ENCODE results near the gene UGGT1.
A peak's percentile ranks its signal among the peaks of the same experiment; 100 is the strongest.

Gene UGGT1

GRCh38 chr2:128090945-128091725, at the start of gene UGGT1:
TSS of gene UGGT1 (plus strand) at chr2:128091200. CDS start at chr2:128091358, 158 bp downstream.
- peak within 1 kb of the TSS; percentile 99 to 100 for H3K4me3 ChIP-seq (replicated peaks in 1 of 2; ENCODE audit: low read depth in 2 of 2, low read length in 2 of 2)
- no peak for TF ChIP-seq CTCF (IDR thresholded peaks at IDR 0.05; ENCODE audit: low read depth, low read length)

DNA sequence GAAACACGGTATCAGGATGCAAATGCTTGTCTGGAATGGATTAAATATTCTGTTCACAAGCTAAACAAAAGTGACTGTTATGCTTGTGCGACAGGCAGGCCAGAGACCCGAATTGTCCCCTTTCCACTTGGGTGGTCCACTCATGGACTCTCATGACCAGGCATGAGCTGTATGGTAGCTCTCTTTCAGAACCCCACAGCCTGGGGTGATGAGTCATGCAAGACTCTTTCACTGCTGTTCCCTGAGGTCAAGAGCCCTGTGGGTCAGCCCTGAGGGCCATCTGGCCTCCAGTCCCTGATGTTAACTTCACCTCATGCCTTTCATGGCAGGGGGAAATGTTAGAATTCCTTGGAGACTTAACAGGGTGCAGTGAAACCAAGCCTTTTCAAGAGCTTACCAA, 49.4 kb upstream of the UGGT1 start:
- DNase-seq (ENCODE audit: low read depth in 2 of 2): no peak
- no peak for TF ChIP-seq CTCF (IDR thresholded peaks at IDR 0.05; ENCODE audit: low read depth, low read length)
- H3K4me3 ChIP-seq (replicated peaks in 1 of 2; ENCODE audit: low read depth in 2 of 2, low read length in 2 of 2): no peak overlapping the region

More at GRCh38 chr2:128090945-128091725, at the start of gene UGGT1:
- DNase-seq (ENCODE audit: low read depth in 2 of 2): peak; percentile 98 to 99

DNA sequence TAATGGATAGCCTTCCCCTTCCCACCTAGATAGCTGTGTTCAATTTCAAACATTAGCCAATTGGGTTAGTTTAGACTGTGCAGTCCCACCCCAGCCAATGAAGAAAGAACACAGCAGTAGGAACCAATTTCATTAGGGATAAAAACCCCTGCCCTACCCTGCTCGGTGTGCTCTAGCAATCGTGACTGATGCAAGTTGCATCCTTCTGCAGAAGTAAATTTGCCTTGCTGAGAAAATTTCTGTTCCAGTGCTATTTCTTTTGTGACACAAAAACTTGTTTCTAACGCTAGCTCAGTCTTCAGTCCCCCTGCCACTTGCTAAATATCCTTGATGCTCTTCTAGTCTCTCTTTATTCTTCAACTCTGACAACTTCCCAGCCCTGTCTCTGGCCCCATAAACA, 48.0 kb upstream of the UGGT1 start:
- TF ChIP-seq CTCF (IDR thresholded peaks at IDR 0.05; ENCODE audit: low read depth, low read length): no peak
- no peak overlapping the region for H3K4me3 ChIP-seq (replicated peaks in 1 of 2; ENCODE audit: low read depth in 2 of 2, low read length in 2 of 2)
- no peak for DNase-seq (ENCODE audit: low read depth in 2 of 2)

- H3K4me3 ChIP-seq (replicated peaks in 1 of 2; ENCODE audit: low read depth in 2 of 2, low read length in 2 of 2): no peak overlapping the region
- DNase-seq (ENCODE audit: low read depth in 2 of 2): no peak
- TF ChIP-seq CTCF (IDR thresholded peaks at IDR 0.05; ENCODE audit: low read depth, low read length): no peak
Observed at GRCh38 chr2:128053331-128053730, 37.7 kb upstream of the UGGT1 start.

GRCh38 chr2:128054104-128054885, 36.7 kb upstream of the UGGT1 start:
- TF ChIP-seq CTCF (IDR thresholded peaks at IDR 0.05; ENCODE audit: low read depth, low read length): no peak
- DNase-seq (ENCODE audit: low read depth in 2 of 2): no peak
- H3K4me3 ChIP-seq (replicated peaks in 1 of 2; ENCODE audit: low read depth in 2 of 2, low read length in 2 of 2): no peak overlapping the region

DNA sequence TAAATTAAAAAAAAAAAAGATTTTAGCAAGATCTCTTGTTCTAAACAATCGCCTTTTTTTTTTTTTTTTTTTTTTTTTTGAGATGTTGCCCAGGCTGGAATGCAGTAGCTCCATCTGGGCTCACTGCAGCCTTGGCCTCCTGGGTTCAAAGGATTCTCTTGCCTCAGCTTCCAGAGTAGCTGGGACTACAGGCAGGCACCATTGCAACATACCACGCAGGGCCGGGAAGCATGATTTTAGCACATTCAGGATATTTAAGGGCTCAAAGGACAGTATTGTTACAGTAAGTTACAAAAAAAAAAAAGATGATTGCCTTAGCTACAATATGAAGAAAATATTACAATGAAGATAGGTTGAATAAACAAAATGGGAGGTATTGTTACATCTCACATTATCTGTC, 33.7 kb upstream of the UGGT1 start:
- no peak for TF ChIP-seq CTCF (IDR thresholded peaks at IDR 0.05; ENCODE audit: low read depth, low read length)
- no peak overlapping the region for H3K4me3 ChIP-seq (replicated peaks in 1 of 2; ENCODE audit: low read depth in 2 of 2, low read length in 2 of 2)
- DNase-seq (ENCODE audit: low read depth in 2 of 2): no peak

Measured in cardiac fibroblast (primary cell).